Kidney (tissue), 14 donors: ENCODE data around the gene SESN1. TPM values are rescaled to one million over a fixed set of nuclear protein-coding genes. Genes with fewer than 3 reads are reported as not detected.
A peak's percentile ranks its signal among the peaks of the same experiment; 100 is the strongest.

ENCODE experiments used
- DNase-seq, 5 donors: peaks; one replicate each; pipeline ENCODE4 v3.0.0-alpha.2; 2013 to 2020
- FAIRE-seq: peaks from 2 replicates; lab custom pipeline; 2012; peaks lifted over from hg19 to GRCh38; lab: Jason Lieb, UNC
- H3K27ac ChIP-seq, 2 donors: one replicate each; pipeline ENCODE4 v1.7.0; 2013; ENCODE audit warnings: low read depth in 2 of 2, low read length in 2 of 2, inconsistent platforms in 1 of 2
- H3K27me3 ChIP-seq: one replicate; pipeline ENCODE4 v1.7.1; 2013; ENCODE audit warnings: low read length, inconsistent platforms; ENCODE audit not compliant: control insufficient read depth, insufficient read depth
- H3K36me3 ChIP-seq, 3 donors: one replicate each; pipeline versions ENCODE4 v1.7.0 to v1.7.1; 2013; ENCODE audit warnings: low read length in 3 of 3, control low read depth in 1 of 3, inconsistent platforms in 1 of 3; ENCODE audit not compliant: insufficient read depth in 3 of 3, control insufficient read depth in 2 of 3
- H3K4me1 ChIP-seq, 3 donors: one replicate each; pipeline versions ENCODE4 v1.7.0 to v1.7.1; 2013; ENCODE audit warnings: low read length in 3 of 3, inconsistent platforms in 1 of 3, low read depth in 1 of 3; ENCODE audit not compliant: control insufficient read depth in 2 of 3, insufficient read depth in 2 of 3
- H3K4me3 ChIP-seq, 3 donors: one replicate each; pipeline versions ENCODE4 v1.7.0 to v1.8.1; 2013; ENCODE audit warnings: low read length in 3 of 3, control low read depth in 1 of 3, inconsistent platforms in 1 of 3
- H3K9ac ChIP-seq, 3 donors: one replicate each; pipeline versions ENCODE4 v1.7.0 to v1.7.1; 2013; ENCODE audit warnings: low read length in 3 of 3, control low read depth in 1 of 3, inconsistent platforms in 1 of 3
- H3K9me3 ChIP-seq, 3 donors: one replicate each; pipeline versions ENCODE4 v1.7.0 to v1.7.1; 2013; ENCODE audit warnings: low read length in 3 of 3, control low read depth in 1 of 3, inconsistent platforms in 1 of 3; ENCODE audit not compliant: control insufficient read depth in 2 of 3, insufficient read depth in 1 of 3
- intact Hi-C: fragments of 100-400 bp; cut with DNase I; formaldehyde crosslinking; loops from one replicate; pipeline ENCODE4 v1.11.1; 2022
- polyA plus RNA-seq: library from polyadenylated mRNA; stranded (reverse); fragments of 350-450 nt; fragmentation: Illumina TruSeq; extraction: RNeasy Lipid Tissue Mini Kit (QIAGEN cat#74804); gene quantifications from one replicate; pipeline ENCODE4 v1.2.3, GENCODE V29; 2014; ENCODE audit warnings: low read depth, low replicate concordance; ENCODE audit not compliant: insufficient read depth
- total RNA-seq: library from RNA; stranded (reverse); fragmentation: NEBNext Ultra II Directional; extraction: Animal tissue kit (Norgen Biotek cat#: 25700); gene quantifications from one replicate; pipeline ENCODE4 v1.2.1, GENCODE V29; 2021
- TF ChIP-seq, protein P1 (sequence below): IDR thresholded peaks from 3 replicates; pipeline ENCODE4 v1.5.1; 2012; ENCODE audit warnings: mild to moderate bottlenecking, moderate library complexity, borderline replicate concordance; ENCODE audit not compliant: insufficient read depth; ENCODE audit errors: extremely low read depth
- donor health status: control.
- donor health status: control.
- donor health status: control.
- donor health status: control.
- donor health status: control.
- donor health status: DM: yes; HTN: yes; CAD: no.
- donor health status: Normal renal cell carcinoma (clear cell type).

Gene SESN1
- total and polyA plus RNA-seq, 2 donors from 2014 or later = 14.8 to 26.0 TPM

DNA sequence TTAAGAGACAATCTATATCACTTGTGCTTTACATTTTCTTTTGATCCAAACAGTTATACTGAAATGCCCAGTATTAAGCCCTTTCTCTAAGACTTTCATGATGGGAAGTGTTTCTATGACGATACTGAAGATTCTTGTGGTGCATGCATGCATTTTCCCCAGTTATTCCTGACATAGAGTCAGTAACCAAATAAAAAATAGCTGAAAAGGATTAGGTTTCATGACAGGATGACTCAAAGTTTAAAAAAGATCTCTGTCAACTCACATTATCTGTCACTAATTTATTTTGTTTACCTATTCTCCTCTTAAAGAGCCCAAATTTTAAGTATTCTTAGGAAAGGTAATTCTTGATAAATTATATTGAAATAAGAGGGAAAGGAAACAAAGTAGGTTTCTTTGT is 98.4 kb downstream of the SESN1 start:
- intact Hi-C loops = no loop called here
- FAIRE-seq (no peak), DNase-seq (no peak)
- Histone ChIP-seq H3K9me3 (no peaks in the 10 kb centered on the region), H3K4me3 (no peak overlapping the region), H3K9ac (no peak overlapping the region), H3K27me3 (no peaks in the 10 kb centered on the region), H3K36me3 (peaks cover 0 to 31% (median 14%) of the 10 kb centered on the region in 3 donors), H3K4me1 (no peaks in the 10 kb centered on the region), H3K27ac (no peak overlapping the region)
- TF ChIP-seq, protein P1, sequence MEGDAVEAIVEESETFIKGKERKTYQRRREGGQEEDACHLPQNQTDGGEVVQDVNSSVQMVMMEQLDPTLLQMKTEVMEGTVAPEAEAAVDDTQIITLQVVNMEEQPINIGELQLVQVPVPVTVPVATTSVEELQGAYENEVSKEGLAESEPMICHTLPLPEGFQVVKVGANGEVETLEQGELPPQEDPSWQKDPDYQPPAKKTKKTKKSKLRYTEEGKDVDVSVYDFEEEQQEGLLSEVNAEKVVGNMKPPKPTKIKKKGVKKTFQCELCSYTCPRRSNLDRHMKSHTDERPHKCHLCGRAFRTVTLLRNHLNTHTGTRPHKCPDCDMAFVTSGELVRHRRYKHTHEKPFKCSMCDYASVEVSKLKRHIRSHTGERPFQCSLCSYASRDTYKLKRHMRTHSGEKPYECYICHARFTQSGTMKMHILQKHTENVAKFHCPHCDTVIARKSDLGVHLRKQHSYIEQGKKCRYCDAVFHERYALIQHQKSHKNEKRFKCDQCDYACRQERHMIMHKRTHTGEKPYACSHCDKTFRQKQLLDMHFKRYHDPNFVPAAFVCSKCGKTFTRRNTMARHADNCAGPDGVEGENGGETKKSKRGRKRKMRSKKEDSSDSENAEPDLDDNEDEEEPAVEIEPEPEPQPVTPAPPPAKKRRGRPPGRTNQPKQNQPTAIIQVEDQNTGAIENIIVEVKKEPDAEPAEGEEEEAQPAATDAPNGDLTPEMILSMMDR = no peak

DNA sequence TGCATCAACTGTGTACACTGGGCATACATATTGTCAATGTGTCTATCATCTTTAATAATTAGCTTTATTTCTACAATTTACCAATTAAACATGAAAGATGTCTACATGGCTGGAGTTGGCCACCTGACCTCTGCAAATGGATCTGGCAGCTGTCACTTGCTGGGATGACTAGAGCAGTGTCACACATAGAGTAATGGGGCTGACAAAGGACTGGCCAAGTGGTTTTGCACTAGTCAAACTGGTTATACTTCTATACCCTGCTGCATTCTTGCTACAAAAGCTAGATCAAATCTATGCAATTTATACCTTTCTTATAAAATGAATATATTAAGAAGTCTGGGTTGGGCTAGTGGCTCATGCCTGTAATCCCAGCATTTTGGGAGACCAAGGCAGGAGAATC is 99.3 kb downstream of the SESN1 start:
- Histone ChIP-seq H3K9me3 (no peaks in the 10 kb centered on the region), H3K9ac (no peak overlapping the region), H3K4me3 (no peak overlapping the region), H3K27me3 (no peaks in the 10 kb centered on the region), H3K27ac (no peak overlapping the region), H3K4me1 (no peaks in the 10 kb centered on the region), H3K36me3 (peaks cover 0 to 38% (median 17%) of the 10 kb centered on the region in 3 donors)
- FAIRE-seq = no peak
- TF ChIP-seq, protein P1 = no peak
- intact Hi-C loops = no loop called here
- DNase-seq = no peak

DNA sequence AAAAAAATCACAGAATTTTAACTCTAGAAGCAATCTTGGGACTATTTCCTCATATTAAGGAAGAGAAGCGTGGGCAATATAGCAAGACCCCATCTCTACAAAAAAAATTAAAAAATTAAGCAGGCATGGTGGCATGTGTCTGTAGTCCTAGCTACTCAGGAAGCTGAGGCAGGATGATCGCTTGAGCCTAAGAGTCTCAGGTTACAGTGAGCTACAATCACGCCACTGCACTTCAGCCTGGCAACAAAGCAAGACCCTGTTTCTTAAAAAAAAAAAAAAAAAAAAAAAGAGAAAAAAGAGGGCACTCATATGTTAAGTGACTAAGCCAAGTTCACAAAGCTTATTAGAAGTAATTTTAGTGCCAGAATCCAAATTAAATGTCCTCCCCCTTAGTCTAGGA is 100.8 kb downstream of the SESN1 start:
- no peak overlapping the region for H3K9ac ChIP-seq
- TF ChIP-seq, protein P1 = no peak
- H3K4me1 ChIP-seq = peaks cover 0 to under 1% (median 0%) of the 10 kb centered on the region in 3 donors
- H3K9me3 ChIP-seq = no peaks in the 10 kb centered on the region
- H3K4me3 ChIP-seq = no peak overlapping the region
- no peak for DNase-seq
- H3K27ac ChIP-seq = no peak overlapping the region
- H3K27me3 ChIP-seq = no peaks in the 10 kb centered on the region
- FAIRE-seq = no peak
- peaks cover 0 to 36% (median 15%) of the 10 kb centered on the region in 3 donors for H3K36me3 ChIP-seq
- intact Hi-C loops = no loop called here

DNA sequence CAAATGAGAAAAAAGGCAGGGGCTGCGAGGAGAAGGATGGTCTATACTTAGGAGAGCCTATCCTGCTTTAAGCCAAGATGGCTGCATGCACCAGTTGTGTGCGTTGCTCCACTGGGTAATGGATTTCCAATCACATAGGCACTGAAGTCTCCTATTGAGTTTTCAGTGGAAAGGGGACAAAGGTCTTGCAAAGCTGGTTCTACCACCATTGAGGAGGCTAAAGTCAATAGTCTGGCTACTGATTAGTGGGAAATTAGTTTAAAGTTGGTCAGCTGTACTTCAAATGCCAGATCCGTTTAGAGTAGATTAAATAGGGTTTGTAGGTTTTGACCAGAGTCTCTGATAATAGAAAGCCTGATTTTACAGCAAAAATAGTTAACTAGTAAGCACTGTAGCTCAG is 104.9 kb downstream of the SESN1 start:
- TF ChIP-seq, protein P1 = no peak

More for the DNA sequence above, 104.9 kb downstream of the SESN1 start:
- no peaks in the 10 kb centered on the region for H3K27me3 ChIP-seq
- intact Hi-C loops = no loop called here
- peaks cover 0 to 52% (median 18%) of the 10 kb centered on the region in 3 donors for H3K36me3 ChIP-seq
- H3K4me1 ChIP-seq = peaks cover 0 to 6% (median 0%) of the 10 kb centered on the region in 3 donors
- no peak overlapping the region for H3K9ac ChIP-seq
- H3K9me3 ChIP-seq = no peaks in the 10 kb centered on the region
- no peak overlapping the region for H3K4me3 ChIP-seq
- H3K27ac ChIP-seq = no peak overlapping the region
- FAIRE-seq = no peak
- DNase-seq = peak in 1 of 5 donors; percentile 18
